Left ventricle myocardium superior (tissue), 1 donor: ENCODE data around the gene CDK4. TPM values are rescaled to one million over a fixed set of nuclear protein-coding genes. Genes with fewer than 3 reads are reported as not detected.

ENCODE experiments used
- ATAC-seq: fragments of 200-7000 bp; cut with Tn5 transposase; one replicate; pipeline ENCODE4 v1.9.1; 2020; ENCODE audit warnings: mild to moderate bottlenecking, moderate library complexity
- DNase-seq: peaks from one replicate; pipeline ENCODE4 v3.0.0-alpha.2; 2020
- intact Hi-C: fragments of 100-400 bp; cut with micrococcal nuclease; formaldehyde crosslinking; loops from one replicate; pipeline ENCODE4 v1.11.0; 2022
- long read RNA-seq: library from polyadenylated mRNA; unstranded; transcript quantifications from one replicate; pipeline ENCODE4 v2.0.0, GENCODE V29; 2021
- total RNA-seq: library from RNA; stranded (reverse); fragmentation: NEBNext Ultra II Directional; extraction: Animal tissue kit (Norgen Biotek cat#: 25700); gene quantifications from one replicate; pipeline ENCODE4 v1.2.1, GENCODE V29; 2021
- donor health status: DM: no; HTN: yes; CAD: no; lungs with severe emphysema.

CDK4 gene
- total RNA-seq: 42.1 TPM
- long read RNA-seq, transcript CDK4-201 (8 exons, 2,076 nt): major isoform, 72 of 76 reads
- long read RNA-seq, partial matches to known transcripts: 0 of 76 reads
- long read RNA-seq, other reads (novel, unspliced or antisense): 4 of 76 reads

DNA sequence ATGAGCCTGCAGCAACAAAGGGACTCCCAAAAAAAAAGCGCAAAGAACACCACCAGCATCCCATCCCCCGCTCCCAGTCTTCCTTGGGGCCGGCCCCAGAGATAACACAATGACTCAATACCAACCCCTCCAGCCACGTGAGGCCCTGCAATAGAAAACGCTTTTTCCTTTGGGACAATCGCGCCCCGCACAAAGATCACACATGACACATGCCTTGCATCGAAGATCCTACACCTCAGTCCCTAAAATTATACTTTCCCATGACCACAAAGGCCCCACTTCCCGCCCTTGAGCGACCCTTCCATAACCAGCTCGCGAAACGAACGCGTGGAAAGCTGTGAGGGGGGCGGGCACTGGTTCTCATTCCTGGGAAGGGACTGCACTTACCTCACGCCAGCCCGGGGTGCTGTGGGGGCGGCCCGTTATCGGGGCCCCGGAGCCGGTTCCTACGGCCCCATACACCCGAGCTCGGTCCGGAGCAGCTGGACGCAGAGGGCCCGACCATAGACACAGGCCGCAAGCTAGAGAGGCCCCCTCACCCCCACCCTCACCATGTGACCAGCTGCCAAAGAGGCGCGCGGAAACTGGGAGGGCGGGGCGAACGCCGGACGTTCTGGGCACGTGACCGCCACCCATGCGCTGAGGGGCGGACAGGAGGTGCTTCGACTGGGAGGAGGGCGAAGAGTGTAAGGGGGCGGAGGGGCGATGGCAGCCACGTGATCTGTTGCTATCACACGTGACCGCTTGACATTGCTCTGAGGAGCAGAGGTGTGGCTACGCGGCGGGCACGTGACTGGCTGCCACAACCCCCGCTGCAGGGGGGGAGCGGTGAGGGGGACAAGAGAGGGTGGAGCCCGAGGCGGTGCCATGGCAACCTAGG lies at the start of gene CDK4:
Gene CDK4, minus strand, starts transcription at position 523 of the 880 bp plus-strand sequence. CDS start 593 bp downstream, outside the sequence.
- peak; percentile 99 for DNase-seq
- ATAC-seq: peak; percentile 89
- intact Hi-C loops: no loop called here

DNA sequence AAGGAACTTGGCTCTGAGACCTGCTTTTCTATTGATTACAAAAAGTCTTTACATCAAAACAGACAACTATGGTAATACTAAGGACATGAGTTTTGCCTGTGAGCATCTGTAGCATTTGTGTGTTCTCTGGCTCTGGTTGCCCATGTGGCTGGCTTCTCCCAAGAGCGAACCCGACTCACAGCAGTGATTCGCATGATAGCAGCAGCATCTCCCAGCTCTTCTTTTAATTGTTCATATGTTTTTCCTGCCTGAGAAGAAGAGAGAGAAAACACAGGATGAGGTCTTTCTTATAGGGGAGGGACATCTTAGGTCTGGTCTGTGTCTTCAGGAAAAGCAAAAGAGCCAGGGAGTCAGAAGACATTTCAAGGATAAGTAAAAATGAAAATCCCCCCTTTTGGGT lies 48.9 kb upstream of the CDK4 start:
- DNase-seq (no peak), ATAC-seq (no peak)
- intact Hi-C loops: no loop called here

GRCh38 chr12:57797933-57798332 lies 45.8 kb upstream of the CDK4 start:
- DNase-seq: no peak
- intact Hi-C loops: no loop called here

DNA sequence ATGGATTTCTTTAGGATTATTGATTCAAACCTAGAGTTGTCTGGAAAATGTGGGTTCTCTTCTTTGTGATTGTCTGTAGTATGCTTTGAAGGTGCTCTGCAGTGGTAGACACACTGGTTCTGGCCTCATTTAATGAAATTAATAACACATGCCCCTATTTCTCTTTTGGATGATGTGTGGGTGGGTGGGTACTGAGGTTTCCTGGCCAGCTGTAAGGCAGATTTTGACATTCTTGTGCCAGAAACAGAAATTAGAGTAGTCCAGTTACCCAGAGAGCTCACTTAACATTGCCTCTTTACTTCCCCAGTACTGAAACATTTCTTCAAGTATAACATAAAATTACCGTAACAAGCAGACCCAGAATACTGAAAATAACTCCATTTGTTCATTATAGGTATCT lies 44.9 kb upstream of the CDK4 start:
- ATAC-seq: no peak
- no peak for DNase-seq
- intact Hi-C loops: no loop called here

More at GRCh38 chr12:57797933-57798332, 45.8 kb upstream of the CDK4 start:
- no peak for ATAC-seq

- DNase-seq (no peak), ATAC-seq (no peak)
- intact Hi-C loops: no loop called here
Measured at GRCh38 chr12:57795354-57795753, 43.2 kb upstream of the CDK4 start.

DNA sequence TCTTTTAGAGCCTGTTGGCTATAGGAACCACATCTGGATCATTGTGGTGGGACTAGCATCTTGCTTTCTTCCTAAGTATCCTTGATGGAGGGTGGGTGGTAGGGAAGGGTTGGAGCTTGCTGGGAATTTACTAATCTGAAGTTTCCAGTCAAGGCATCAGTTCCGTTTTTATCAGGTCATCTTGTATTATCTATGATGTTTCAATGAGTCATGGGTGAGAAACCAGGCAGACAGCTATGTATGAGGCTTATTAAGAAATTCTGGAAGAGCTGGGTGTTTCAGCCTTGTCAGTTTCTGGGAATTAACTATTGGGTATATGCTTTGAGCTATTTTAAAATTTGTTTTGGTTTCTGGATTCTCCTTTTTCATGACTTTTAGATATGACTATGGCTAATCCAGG lies 41.8 kb upstream of the CDK4 start:
- DNase-seq: no peak
- intact Hi-C loops: no loop called here
- no peak for ATAC-seq

DNA sequence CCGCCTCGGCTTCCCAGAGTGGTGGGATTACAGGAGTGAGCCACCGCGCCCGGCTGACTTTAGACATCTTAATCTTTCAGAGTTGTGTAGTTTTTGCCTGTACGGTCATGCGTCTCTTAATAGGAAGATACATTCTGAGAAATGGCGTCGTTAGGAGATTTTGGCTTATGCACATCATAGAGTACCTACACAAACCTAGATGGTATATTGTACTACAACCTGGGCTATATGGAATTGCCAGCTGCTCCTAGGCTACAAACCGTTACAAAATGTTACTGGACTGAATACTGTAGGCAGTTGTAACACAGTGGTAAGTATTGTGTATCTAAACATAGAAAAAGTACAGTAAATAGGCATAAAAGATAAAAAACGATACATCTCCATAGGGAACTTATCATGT lies 31.8 kb upstream of the CDK4 start:
- no peak for DNase-seq
- no peak for ATAC-seq
- intact Hi-C loops: no loop called here

DNA sequence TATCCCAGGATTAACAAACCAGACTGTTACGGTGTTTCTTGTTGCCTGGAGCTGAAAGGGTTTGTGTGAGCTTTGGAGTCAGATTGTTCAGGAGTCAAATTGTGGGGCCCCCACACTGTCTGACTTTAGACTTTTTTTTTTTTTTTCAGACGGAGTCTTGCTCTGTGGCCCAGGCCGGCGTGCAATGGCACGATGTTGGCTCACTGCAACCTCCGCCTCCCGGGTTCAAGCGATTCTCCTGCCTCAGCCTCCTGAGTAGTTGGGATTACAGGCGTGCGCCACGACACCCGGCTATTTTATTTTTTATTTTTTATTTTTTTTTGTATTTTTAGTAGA lies 31.3 kb upstream of the CDK4 start:
- DNase-seq: no peak
- ATAC-seq: no peak
- intact Hi-C loops: no loop called here

DNA sequence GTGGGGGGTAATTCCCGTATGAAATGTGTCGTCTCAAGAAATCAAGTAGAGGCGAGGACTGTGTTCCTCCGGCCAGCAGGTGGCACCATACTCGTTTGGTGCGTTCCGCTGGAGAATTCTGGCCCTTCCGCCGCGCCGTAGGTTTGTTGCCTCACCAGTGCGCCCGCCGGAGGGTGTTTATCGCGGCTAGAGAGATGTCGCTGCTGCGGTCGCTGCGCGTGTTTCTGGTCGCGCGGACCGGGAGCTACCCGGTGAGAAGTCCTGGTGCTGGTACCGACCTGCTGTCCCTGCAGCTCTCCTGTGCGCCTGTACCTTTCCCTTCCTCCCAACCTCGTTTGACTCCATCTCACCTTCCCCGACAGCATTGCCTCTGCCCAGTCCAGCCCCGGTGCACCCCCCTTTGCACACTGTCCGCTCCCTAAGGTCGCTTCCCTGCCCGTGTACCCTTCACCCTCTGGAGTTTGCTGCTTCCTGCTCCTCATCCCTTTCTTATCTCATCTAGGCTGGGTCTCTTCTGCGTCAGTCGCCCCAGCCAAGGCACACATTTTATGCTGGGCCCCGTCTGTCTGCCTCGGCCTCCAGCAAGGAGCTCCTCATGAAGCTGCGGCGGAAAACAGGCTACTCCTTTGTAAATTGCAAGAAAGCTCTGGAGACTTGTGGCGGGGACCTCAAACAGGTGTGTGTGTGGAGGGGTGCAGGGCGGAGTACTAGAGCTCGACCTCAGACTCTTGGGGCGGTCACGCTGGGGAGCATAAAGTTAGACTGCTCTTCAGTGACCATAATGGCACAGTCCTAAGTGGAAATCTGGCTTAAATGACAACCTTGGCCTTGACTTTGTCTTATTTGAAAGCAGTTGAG lies 30.7 kb upstream of the CDK4 start, which contains the start of gene TSFM:
Gene TSFM, plus strand, starts transcription at position 180 of the 858 bp plus-strand sequence. Its CDS starts 15 bp downstream, at position 195.
- peak; percentile 99 for DNase-seq
- intact Hi-C loops: no loop called here
- ATAC-seq: peak; percentile 96

DNA sequence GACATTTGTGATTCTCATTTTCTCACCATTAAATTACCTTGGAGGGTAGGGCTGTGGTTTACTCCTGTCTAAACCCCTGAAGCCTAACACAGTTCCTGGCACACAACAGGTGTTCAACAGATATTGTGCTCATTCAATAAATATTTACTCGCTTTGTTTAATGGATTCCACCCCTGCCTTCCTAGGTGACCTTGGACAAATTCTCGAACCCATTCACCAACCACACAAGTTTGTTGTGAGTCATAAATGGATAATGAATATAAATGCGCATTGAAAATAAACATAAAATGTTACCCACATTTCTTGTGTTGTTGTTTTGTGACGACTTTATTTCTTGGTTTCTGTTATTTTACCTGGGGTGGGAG lies 30.1 kb upstream of the CDK4 start:
- DNase-seq: no peak
- intact Hi-C loops: no loop called here
- ATAC-seq: no peak

GRCh38 chr12:57781801-57782200 lies 29.7 kb upstream of the CDK4 start:
- intact Hi-C loops: no loop called here

GRCh38 chr12:57781244-57781643 lies 29.1 kb upstream of the CDK4 start:
- intact Hi-C loops: no loop called here
- no peak for ATAC-seq
- no peak for DNase-seq

More at GRCh38 chr12:57781801-57782200, 29.7 kb upstream of the CDK4 start:
- DNase-seq (no peak), ATAC-seq (no peak)

DNA sequence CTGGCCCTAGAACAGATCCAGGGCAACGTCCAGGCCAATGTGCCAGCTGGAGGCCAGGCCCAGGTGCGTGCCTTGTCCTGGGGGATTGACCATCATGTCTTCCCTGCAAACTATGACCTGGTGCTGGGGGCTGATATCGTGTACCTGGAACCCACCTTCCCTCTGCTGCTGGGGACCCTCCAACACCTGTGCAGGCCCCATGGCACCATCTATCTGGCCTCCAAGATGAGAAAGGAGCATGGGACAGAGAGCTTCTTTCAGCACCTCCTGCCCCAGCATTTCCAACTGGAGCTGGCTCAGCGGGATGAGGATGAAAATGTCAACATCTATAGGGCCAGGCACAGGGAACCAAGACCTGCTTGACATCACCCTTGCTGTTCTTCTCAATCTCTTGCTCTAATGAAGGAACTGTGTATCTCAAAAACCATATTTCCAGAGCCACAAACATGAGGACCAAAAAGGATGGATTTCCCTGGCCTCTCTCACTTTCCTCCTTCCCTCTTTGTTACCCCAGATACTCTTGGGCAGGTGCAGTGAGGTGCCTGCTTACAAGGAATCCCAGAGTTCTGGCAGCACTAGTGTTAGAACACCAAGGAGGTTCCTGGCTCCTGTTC lies 28.3 kb upstream of the CDK4 start:
- intact Hi-C loops: no loop called here
- no peak for ATAC-seq

GRCh38 chr12:57779736-57780135 lies 27.6 kb upstream of the CDK4 start:
- ATAC-seq (no peak), DNase-seq (no peak)
- intact Hi-C loops: no loop called here

More for the DNA sequence above, 28.3 kb upstream of the CDK4 start:
- DNase-seq: no peak

- intact Hi-C loops: no loop called here
- ATAC-seq (no peak), DNase-seq (no peak)
Measured at GRCh38 chr12:57777911-57778310, 25.8 kb upstream of the CDK4 start.

DNA sequence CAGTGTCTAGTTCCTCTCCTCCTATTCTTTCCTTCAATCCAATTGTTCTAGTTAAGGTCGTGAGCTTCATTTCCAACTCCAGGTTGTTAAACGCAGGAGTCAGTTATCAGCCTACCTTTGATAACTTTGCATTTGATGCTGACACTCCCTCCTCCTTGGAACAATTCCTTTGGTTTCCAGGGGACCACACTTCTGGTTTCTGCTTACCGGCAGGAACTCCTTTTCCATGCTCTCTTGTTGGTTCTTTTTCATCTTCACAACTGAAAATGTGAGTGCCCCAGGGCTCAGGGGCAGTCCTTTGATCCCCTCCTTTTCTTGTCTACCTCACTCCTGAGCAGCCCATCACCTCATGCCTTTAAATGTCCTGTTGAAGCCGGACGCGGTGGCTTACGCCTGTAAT lies 25.3 kb upstream of the CDK4 start:
- DNase-seq: no peak
- no peak for ATAC-seq
- intact Hi-C loops: no loop called here

DNA sequence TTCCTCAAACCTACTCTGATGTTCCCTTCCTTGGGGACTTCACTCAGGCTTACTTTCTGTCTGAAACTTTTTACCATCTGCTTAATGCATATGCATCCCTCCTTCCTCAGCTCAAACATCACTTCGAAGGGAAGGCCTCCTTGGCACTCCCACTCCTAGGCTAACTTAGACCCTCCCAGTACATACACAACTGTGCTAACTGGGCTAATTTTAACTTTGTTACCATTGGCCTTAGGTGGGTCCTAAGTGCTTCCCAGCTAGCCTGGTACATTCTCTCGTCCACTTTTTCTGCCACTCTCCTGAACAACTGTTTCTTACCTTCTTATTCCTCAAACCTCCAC lies 24.1 kb upstream of the CDK4 start:
- no peak for DNase-seq
- intact Hi-C loops: no loop called here
- ATAC-seq: no peak

- intact Hi-C loops: no loop called here
Measured at GRCh38 chr12:57775563-57776246, 23.6 kb upstream of the CDK4 start.

GRCh38 chr12:57775044-57775443 lies 22.9 kb upstream of the CDK4 start:
- intact Hi-C loops: no loop called here
- ATAC-seq (no peak), DNase-seq (no peak)

More at GRCh38 chr12:57775563-57776246, 23.6 kb upstream of the CDK4 start:
- no peak for DNase-seq
- no peak for ATAC-seq
